Measurements from ENCODE around the gene FCHSD1. TPM values are rescaled to one million over a fixed set of nuclear protein-coding genes. Genes with fewer than 3 reads are reported as not detected.

The FCHSD1 gene
- polyA plus RNA-seq, 4 donors, result 8.3 to 22.0 (median 13.6) TPM

GRCh38 chr5:141598391-141599345 is 52.5 kb downstream of the FCHSD1 start:
- H3K4me3 ChIP-seq (ENCODE audit: low read depth in 1 of 3, low read length in 3 of 3), result no peak overlapping the region
- H3K27me3 ChIP-seq (ENCODE audit: control insufficient read depth in 3 of 3, insufficient read depth in 3 of 3, low read length in 3 of 3), result no peaks in the 10 kb centered on the region
- DNase-seq (no peak), FAIRE-seq (no peak)
- peaks cover 0 to 2% (median 2%) of the 10 kb centered on the region in 3 donors for H3K4me1 ChIP-seq (ENCODE audit: control insufficient read depth in 3 of 3, insufficient read depth in 2 of 3, low read depth in 1 of 3, low read length in 2 of 3)
- 55 to 65% (median 61%) methylated on average over 3 of the region's 3 CpGs for WGBS, 3 donors
- peak overlapping the region in 2 of 3 donors; percentile 1 to 26 for H3K27ac ChIP-seq (ENCODE audit: low read depth in 1 of 3, low read length in 2 of 3)
- H3K9me3 ChIP-seq (ENCODE audit: control insufficient read depth in 2 of 2, insufficient read depth in 1 of 2, low read depth in 1 of 2, low read length in 1 of 2), result no peaks in the 10 kb centered on the region
- peaks cover 0 to 10% (median 4%) of the 10 kb centered on the region in 3 donors for H3K36me3 ChIP-seq (ENCODE audit: control insufficient read depth in 3 of 3, insufficient read depth in 2 of 3, low read depth in 1 of 3, low read length in 3 of 3)

GRCh38 chr5:141597814-141598213 is 53.4 kb downstream of the FCHSD1 start:
- H3K27ac ChIP-seq (ENCODE audit: low read depth in 1 of 3, low read length in 2 of 3), result no peak overlapping the region
- 96 to 100% (median 97%) methylated on average over 2 of the region's 2 CpGs for WGBS, 3 donors
- no peaks in the 10 kb centered on the region for H3K9me3 ChIP-seq (ENCODE audit: control insufficient read depth in 2 of 2, insufficient read depth in 1 of 2, low read depth in 1 of 2, low read length in 1 of 2)
- peaks cover 0 to 13% (median 4%) of the 10 kb centered on the region in 3 donors for H3K36me3 ChIP-seq (ENCODE audit: control insufficient read depth in 3 of 3, insufficient read depth in 2 of 3, low read depth in 1 of 3, low read length in 3 of 3)
- no peaks in the 10 kb centered on the region for H3K27me3 ChIP-seq (ENCODE audit: control insufficient read depth in 3 of 3, insufficient read depth in 3 of 3, low read length in 3 of 3)
- no peak for FAIRE-seq
- H3K4me3 ChIP-seq (ENCODE audit: low read depth in 1 of 3, low read length in 3 of 3), result no peak overlapping the region
- peaks cover 0 to 2% (median 0%) of the 10 kb centered on the region in 3 donors for H3K4me1 ChIP-seq (ENCODE audit: control insufficient read depth in 3 of 3, insufficient read depth in 2 of 3, low read depth in 1 of 3, low read length in 2 of 3)
- DNase-seq, result no peak

- no peaks in the 10 kb centered on the region for H3K9me3 ChIP-seq (ENCODE audit: control insufficient read depth in 2 of 2, insufficient read depth in 1 of 2, low read depth in 1 of 2, low read length in 1 of 2)
- no peak overlapping the region for H3K27ac ChIP-seq (ENCODE audit: low read depth in 1 of 3, low read length in 2 of 3)
- H3K4me1 ChIP-seq (ENCODE audit: control insufficient read depth in 3 of 3, insufficient read depth in 2 of 3, low read depth in 1 of 3, low read length in 2 of 3), result peaks cover 0 to 2% (median 0%) of the 10 kb centered on the region in 3 donors
- H3K27me3 ChIP-seq (ENCODE audit: control insufficient read depth in 3 of 3, insufficient read depth in 3 of 3, low read length in 3 of 3), result no peaks in the 10 kb centered on the region
- no peak overlapping the region for H3K4me3 ChIP-seq (ENCODE audit: low read depth in 1 of 3, low read length in 3 of 3)
- peaks cover 0 to 13% (median 4%) of the 10 kb centered on the region in 3 donors for H3K36me3 ChIP-seq (ENCODE audit: control insufficient read depth in 3 of 3, insufficient read depth in 2 of 3, low read depth in 1 of 3, low read length in 3 of 3)
- DNase-seq (peak in 1 of 2 donors; percentile 25), FAIRE-seq (no peak)
- WGBS, 3 donors, result 48 to 63% (median 58%) methylated on average over 2 of the region's 2 CpGs
These were observed 53.8 kb downstream of the FCHSD1 start for GRCh38 chr5:141597394-141597793.

- H3K4me3 ChIP-seq (ENCODE audit: low read depth in 1 of 3, low read length in 3 of 3), result no peak overlapping the region
- no peak for FAIRE-seq
- no peak overlapping the region for H3K27ac ChIP-seq (ENCODE audit: low read depth in 1 of 3, low read length in 2 of 3)
- H3K27me3 ChIP-seq (ENCODE audit: control insufficient read depth in 3 of 3, insufficient read depth in 3 of 3, low read length in 3 of 3), result no peaks in the 10 kb centered on the region
- peaks cover 0 to 2% (median 0%) of the 10 kb centered on the region in 3 donors for H3K4me1 ChIP-seq (ENCODE audit: control insufficient read depth in 3 of 3, insufficient read depth in 2 of 3, low read depth in 1 of 3, low read length in 2 of 3)
- no peak for DNase-seq
- H3K36me3 ChIP-seq (ENCODE audit: control insufficient read depth in 3 of 3, insufficient read depth in 2 of 3, low read depth in 1 of 3, low read length in 3 of 3), result peaks cover 0 to 10% (median 4%) of the 10 kb centered on the region in 3 donors
- WGBS, 3 donors, result 98 to 100% (median 100%) methylated on average over 1 of the region's 1 CpG
- H3K9me3 ChIP-seq (ENCODE audit: control insufficient read depth in 2 of 2, insufficient read depth in 1 of 2, low read depth in 1 of 2, low read length in 1 of 2), result no peaks in the 10 kb centered on the region
These were observed 54.4 kb downstream of the FCHSD1 start for GRCh38 chr5:141596867-141597266.

GRCh38 chr5:141590127-141590526 is 61.1 kb downstream of the FCHSD1 start:
- H3K9me3 ChIP-seq (ENCODE audit: control insufficient read depth in 2 of 2, insufficient read depth in 1 of 2, low read depth in 1 of 2, low read length in 1 of 2), result no peaks in the 10 kb centered on the region
- no peaks in the 10 kb centered on the region for H3K4me1 ChIP-seq (ENCODE audit: control insufficient read depth in 3 of 3, insufficient read depth in 2 of 3, low read depth in 1 of 3, low read length in 2 of 3)
- DNase-seq (no peak), FAIRE-seq (no peak)
- H3K4me3 ChIP-seq (ENCODE audit: low read depth in 1 of 3, low read length in 3 of 3), result no peak overlapping the region
- H3K36me3 ChIP-seq (ENCODE audit: control insufficient read depth in 3 of 3, insufficient read depth in 2 of 3, low read depth in 1 of 3, low read length in 3 of 3), result peaks cover 0 to 14% (median 8%) of the 10 kb centered on the region in 3 donors
- 62 to 70% (median 63%) methylated on average over 2 of the region's 2 CpGs for WGBS, 3 donors
- no peaks in the 10 kb centered on the region for H3K27me3 ChIP-seq (ENCODE audit: control insufficient read depth in 3 of 3, insufficient read depth in 3 of 3, low read length in 3 of 3)
- H3K27ac ChIP-seq (ENCODE audit: low read depth in 1 of 3, low read length in 2 of 3), result no peak overlapping the region

Other genes with a start within 250 kb of the FCHSD1 start
- gene PCDHGA9, start 248.6 kb downstream of the FCHSD1 start, polyA plus RNA-seq, result 1 to 10 TPM in 1 of 4 donors, under 1 TPM in 1, not detected in 2; 0.75 to 1.0 TPM
- 1 to 10 TPM in 2 of 4 donors, not detected in 2; 1.3 to 1.4 TPM for gene PCDHGB6, start 243.4 kb downstream of the FCHSD1 start, polyA plus RNA-seq
- 1 to 10 TPM in 2 of 4 donors, under 1 TPM in 1, not detected in 1; 0.27 to 2.2 (median 1.2) TPM for gene PCDHGA10, start 238.4 kb downstream of the FCHSD1 start, polyA plus RNA-seq
- gene PCDHGB7, start 233.7 kb downstream of the FCHSD1 start, polyA plus RNA-seq, result 1 to 10 TPM in 2 of 4 donors, not detected in 2; 1.8 to 2.8 TPM
- 1 to 10 TPM in 1 of 4 donors, under 1 TPM in 1, not detected in 2; 0.81 to 1.0 TPM for gene PCDHGA11, start 230.4 kb downstream of the FCHSD1 start, polyA plus RNA-seq
- gene PCDHGA12, start 220.9 kb downstream of the FCHSD1 start, polyA plus RNA-seq, result 1 to 10 TPM in 1 of 4 donors, under 1 TPM in 2, not detected in 1; 0.41 to 1.5 (median 0.54) TPM
- gene PCDHGC3, start 175.5 kb downstream of the FCHSD1 start, polyA plus RNA-seq, result 10 to 100 TPM in 2 of 4 donors, 1 to 10 TPM in 2; 2.5 to 33.3 (median 8.9) TPM
- gene PCDHGC4, start 166.4 kb downstream of the FCHSD1 start, polyA plus RNA-seq, result under 1 TPM in 2 of 4 donors, not detected in 2; 0.34 TPM
- under 1 TPM in 2 of 4 donors, not detected in 2; 0.07 to 0.18 TPM for gene PCDHGC5, start 162.3 kb downstream of the FCHSD1 start, polyA plus RNA-seq
- 10 to 100 TPM; 58.4 to 97.3 (median 90.6) TPM for gene DIAPH1, start 32.4 kb downstream of the FCHSD1 start, polyA plus RNA-seq
- gene HDAC3, start 14.6 kb downstream of the FCHSD1 start, polyA plus RNA-seq, result 10 to 100 TPM; 39.0 to 65.0 (median 49.6) TPM
- gene RELL2, start 14.4 kb downstream of the FCHSD1 start, polyA plus RNA-seq, result 1 to 10 TPM; 1.9 to 5.4 (median 3.8) TPM
- gene ARAP3, start 30.8 kb upstream of the FCHSD1 start, polyA plus RNA-seq, result 10 to 100 TPM in 1 of 4 donors, 1 to 10 TPM in 2, under 1 TPM in 1; 0.45 to 14.2 (median 4.6) TPM
- gene PCDH1, start 227.0 kb upstream of the FCHSD1 start, polyA plus RNA-seq, result 10 to 100 TPM; 15.7 to 43.9 (median 24.8) TPM